22Rv1 (cell line): ENCODE data around the gene OPRM1.

Experiments used
- ZFX ChIP-seq: fragments of 450-650 bp; IDR thresholded peaks from 2 replicates; pipeline ENCODE4 v1.6.1; 2017; ENCODE audit warnings: antibody characterized with exemption, borderline replicate concordance
- TF ChIP-seq, protein P1 (sequence below): fragments of 450-650 bp; IDR thresholded peaks from 2 replicates; pipeline ENCODE4 v1.5.1; 2017; ENCODE audit warnings: mild to moderate bottlenecking

GRCh38 chr6:154092326-154092962 lies 53.4 kb downstream of the OPRM1 start:
- TF ChIP-seq, protein P1, sequence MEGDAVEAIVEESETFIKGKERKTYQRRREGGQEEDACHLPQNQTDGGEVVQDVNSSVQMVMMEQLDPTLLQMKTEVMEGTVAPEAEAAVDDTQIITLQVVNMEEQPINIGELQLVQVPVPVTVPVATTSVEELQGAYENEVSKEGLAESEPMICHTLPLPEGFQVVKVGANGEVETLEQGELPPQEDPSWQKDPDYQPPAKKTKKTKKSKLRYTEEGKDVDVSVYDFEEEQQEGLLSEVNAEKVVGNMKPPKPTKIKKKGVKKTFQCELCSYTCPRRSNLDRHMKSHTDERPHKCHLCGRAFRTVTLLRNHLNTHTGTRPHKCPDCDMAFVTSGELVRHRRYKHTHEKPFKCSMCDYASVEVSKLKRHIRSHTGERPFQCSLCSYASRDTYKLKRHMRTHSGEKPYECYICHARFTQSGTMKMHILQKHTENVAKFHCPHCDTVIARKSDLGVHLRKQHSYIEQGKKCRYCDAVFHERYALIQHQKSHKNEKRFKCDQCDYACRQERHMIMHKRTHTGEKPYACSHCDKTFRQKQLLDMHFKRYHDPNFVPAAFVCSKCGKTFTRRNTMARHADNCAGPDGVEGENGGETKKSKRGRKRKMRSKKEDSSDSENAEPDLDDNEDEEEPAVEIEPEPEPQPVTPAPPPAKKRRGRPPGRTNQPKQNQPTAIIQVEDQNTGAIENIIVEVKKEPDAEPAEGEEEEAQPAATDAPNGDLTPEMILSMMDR, result no peak
- no peak for TF ChIP-seq ZFX
